GF-D8 (cell line): Measurements from ENCODE around the gene AZI2.

Experiments used
- DNase-seq: peaks from one replicate; lab custom pipeline; 2025; lab: John Stamatoyannopoulos, UW

Gene AZI2

GRCh38 chr3:28300345-28300962, 48.2 kb downstream of the AZI2 start:
- no peak for DNase-seq

- DNase-seq = no peak
Measured at GRCh38 chr3:28299705-28300104, 48.9 kb downstream of the AZI2 start.

- no peak for DNase-seq
Measured at GRCh38 chr3:28295898-28296490, 52.6 kb downstream of the AZI2 start.

GRCh38 chr3:28294667-28295413, 53.8 kb downstream of the AZI2 start:
- DNase-seq = no peak

DNA sequence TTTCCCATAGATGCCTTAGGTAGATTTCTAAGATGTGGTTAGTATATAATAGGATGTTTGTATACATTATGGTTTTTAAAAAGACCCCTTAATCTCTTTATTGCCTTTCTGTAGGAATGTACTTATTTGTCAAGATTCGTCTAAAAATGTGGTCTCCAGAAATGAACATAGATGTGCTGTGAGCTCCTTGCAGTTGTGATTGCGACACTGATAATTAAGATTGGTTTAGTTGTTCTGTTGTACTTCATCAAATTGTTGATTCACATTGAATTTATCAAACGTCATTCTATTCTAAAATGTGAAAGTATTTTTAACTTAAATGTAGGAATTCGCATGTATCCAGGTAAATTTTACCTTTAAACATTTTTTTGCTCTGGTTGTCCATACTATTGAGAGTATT, 56.0 kb downstream of the AZI2 start:
- DNase-seq = no peak

DNA sequence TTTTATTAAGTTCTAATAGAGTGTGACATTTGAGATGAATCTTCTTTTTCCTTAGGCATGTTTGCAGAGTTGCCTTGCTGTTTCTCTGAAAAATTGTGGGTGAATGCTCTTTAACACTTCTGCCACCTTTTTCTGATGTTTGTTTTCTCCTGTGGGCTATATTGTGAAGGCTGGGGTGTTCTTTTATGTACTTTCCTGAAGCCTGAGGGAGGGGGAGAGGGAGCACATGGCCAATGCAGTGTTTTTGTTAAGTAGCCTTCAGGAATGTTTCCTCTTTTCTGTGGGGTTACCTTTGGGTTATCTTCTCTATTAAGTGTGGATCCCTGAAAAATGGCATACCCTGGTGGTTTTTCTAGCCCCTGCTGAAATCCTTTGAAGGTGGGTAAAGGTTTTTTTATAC, 57.0 kb downstream of the AZI2 start:
- DNase-seq = no peak

- DNase-seq = peak; percentile 2
Measured at GRCh38 chr3:28290863-28291300, 57.7 kb downstream of the AZI2 start.

DNA sequence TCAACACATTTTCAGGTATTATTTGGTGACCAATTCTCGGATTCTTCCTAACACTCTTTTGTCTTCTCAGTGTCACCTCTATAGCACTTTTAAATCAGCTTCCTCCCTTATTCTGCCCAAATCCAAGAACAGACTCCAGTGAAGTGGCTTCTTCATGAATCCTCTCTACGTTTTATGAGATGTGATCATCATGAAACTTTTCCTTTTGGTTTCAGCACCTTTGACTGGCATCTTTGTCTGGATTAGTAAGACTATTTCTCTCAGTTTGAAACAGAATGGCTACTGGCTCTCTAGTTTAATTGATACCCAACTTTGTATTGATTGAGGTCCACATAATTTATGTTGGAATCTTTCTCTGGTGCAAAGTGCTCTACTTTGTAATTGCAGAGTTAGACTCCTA, 61.6 kb downstream of the AZI2 start:
- no peak for DNase-seq

DNA sequence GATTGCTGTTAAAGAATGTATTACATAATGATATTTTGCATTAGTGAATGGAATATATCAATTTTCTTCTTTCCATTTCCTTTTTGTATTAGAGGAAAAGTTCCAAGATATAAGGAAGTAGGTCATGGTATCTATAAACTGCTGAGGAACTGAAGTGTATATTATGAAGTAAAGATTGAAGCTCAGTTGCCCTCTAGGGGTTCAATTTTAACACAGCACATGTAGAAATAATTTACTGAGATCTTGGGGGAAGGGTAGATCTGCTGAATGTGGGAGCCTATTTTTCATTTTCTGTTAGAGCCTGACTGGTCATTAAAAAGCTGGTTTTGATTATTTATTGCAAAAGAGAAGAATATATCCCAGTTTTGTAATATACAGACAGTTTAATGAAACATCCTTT, 62.0 kb downstream of the AZI2 start:
- peak; percentile 52 for DNase-seq

DNA sequence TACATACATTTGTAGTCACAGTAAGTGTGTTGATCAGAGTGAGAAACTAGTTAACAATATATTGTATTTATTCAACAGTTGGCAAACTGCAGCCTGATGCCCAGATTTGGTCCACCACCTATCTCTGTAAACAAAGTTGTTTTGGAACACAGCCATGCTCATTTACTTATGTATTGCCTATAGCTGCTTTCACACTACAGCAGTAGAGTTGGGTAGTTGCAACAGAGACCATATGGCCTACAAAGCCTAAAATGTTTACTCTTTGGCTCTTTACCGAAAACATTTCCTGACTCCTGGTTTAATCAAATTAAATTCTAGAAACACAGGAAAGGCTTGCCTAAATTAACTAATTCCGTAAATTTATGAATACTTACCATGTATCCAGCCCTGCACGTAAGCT, 67.8 kb downstream of the AZI2 start:
- DNase-seq = no peak

DNA sequence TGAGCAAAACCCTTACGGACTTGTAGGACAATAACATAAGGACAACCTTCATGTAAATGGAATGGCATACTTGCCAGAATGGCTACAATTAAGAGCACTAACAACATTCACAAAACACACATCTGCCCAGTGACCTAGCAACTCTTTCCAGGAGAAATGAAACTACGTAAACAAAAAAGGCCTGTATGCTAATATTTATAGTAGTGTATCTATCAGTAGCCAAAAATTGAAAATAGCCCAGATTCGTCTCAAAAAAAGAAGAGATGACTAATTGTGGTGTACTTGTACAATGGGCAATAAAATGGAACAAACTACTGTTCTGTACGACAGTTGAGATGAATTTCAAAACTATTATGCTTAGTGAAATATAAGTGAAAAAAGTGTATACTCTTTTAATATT, 68.9 kb downstream of the AZI2 start:
- no peak for DNase-seq

DNA sequence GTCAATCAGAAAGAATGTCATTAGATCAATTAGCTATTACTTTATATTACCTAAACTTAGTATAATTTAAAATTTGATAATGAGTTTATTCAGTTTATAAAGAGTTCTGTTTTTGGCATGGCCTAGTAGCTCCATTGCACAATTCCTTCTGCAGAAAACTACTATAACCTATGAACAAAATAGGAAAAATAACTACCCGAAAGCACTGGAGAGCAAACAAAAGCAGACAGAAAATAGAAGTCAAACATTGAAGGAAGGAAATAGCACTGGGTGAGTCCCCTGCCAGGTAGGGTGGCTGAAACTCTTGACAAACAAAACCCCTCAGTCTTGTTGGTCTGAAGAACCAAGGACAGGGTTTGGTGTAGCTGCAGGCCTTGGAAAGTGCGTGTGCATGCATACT, 69.7 kb downstream of the AZI2 start:
- DNase-seq = no peak

- no peak for DNase-seq
Measured at GRCh38 chr3:28273837-28274236, 74.8 kb downstream of the AZI2 start.
